Activated naive CD8-positive, alpha-beta T cell (primary cell): ENCODE results near the gene NKX2-3.

Experiments
- H3K27ac Mint-ChIP-seq: one replicate; pipeline ENCODE4 v1.8.0; 2021; ENCODE audit warnings: mixed read lengths
- H3K27me3 Mint-ChIP-seq: one replicate; pipeline ENCODE4 v1.8.0; 2021; ENCODE audit warnings: mixed read lengths
- H3K36me3 Mint-ChIP-seq: one replicate; pipeline ENCODE4 v1.8.0; 2021; ENCODE audit warnings: mixed read lengths
- H3K4me1 Mint-ChIP-seq: one replicate; pipeline ENCODE4 v1.8.0; 2021; ENCODE audit warnings: low read depth, mixed read lengths
- H3K4me3 Mint-ChIP-seq: one replicate; pipeline ENCODE4 v1.8.0; 2021; ENCODE audit warnings: mild to moderate bottlenecking, mixed read lengths
- H3K9me3 Mint-ChIP-seq: one replicate; pipeline ENCODE4 v1.8.0; 2021; ENCODE audit warnings: low read depth, mixed read lengths

NKX2-3 gene

DNA sequence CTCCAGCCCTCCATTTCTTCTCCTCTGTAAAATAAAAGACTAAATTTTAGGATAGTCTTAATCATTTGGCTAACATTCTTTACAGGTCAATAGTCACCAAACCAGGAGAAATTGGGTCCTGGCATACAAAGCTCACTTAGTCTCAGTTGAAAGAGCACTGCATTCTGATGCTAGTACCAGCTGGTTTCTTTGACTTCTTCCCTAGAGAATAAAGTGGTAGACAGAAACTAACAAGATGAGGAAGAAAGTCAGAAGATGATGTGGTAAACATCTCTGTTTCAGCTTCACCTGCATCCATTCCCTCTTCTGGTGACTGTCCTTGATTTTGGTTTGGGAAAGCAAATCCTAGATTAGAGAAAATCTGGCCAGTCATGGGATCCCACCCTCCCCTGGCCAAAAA lies 37.2 kb downstream of the NKX2-3 start:
- H3K36me3 Mint-ChIP-seq = peaks cover 3% of the 10 kb centered on the region
- H3K4me3 Mint-ChIP-seq = no peak overlapping the region
- H3K27ac Mint-ChIP-seq = no peak overlapping the region

DNA sequence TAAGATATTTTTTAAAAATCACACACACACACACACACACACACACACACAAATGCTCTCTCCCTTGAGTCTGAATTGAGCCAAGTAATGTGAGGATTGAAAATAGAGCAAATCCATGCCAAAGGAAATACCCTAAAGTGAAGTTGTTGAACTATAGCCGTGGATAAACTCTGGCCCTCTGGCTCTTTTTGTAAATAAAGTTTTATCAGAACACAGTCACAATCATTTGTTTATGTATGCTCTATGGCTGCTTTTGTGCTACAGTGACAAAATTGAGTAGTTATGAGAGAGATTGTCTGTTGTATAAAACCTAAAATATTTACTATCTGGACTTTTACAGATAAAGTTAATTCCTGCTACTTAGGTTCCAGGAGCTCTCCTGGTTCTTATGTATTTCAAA lies 39.1 kb downstream of the NKX2-3 start:
- Mint-ChIP-seq H3K9me3 (no peaks in the 10 kb centered on the region), H3K4me1 (no peaks in the 10 kb centered on the region), H3K4me3 (no peak overlapping the region), H3K36me3 (peaks cover 3% of the 10 kb centered on the region), H3K27ac (no peak overlapping the region), H3K27me3 (peaks cover 6% of the 10 kb centered on the region)

More for the DNA sequence above, 37.2 kb downstream of the NKX2-3 start:
- Mint-ChIP-seq H3K9me3 (no peaks in the 10 kb centered on the region), H3K4me1 (no peaks in the 10 kb centered on the region), H3K27me3 (peaks cover 12% of the 10 kb centered on the region)

DNA sequence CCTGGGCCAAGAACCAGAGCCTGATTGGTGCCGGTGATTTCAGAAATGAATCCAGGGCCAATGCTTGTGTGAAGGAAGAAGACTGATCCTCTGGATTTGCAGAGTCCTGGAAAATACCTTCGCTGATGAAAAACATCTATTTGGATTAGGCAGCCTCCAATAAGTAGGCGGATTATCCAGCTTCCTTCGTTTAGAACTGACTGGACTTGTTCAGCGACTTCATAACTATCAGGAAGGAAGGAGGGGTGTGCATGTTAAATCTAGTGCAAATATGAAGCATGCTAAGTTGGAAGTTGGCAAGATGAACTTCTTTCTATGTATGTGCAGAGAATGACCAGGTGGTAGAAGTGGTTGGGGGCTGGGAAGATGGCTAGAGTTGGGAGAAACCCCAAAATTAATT lies 41.0 kb downstream of the NKX2-3 start:
- Mint-ChIP-seq H3K9me3 (no peaks in the 10 kb centered on the region), H3K27ac (no peak overlapping the region), H3K27me3 (peaks cover 3% of the 10 kb centered on the region), H3K4me3 (no peak overlapping the region), H3K4me1 (no peaks in the 10 kb centered on the region), H3K36me3 (peaks cover 3% of the 10 kb centered on the region)

DNA sequence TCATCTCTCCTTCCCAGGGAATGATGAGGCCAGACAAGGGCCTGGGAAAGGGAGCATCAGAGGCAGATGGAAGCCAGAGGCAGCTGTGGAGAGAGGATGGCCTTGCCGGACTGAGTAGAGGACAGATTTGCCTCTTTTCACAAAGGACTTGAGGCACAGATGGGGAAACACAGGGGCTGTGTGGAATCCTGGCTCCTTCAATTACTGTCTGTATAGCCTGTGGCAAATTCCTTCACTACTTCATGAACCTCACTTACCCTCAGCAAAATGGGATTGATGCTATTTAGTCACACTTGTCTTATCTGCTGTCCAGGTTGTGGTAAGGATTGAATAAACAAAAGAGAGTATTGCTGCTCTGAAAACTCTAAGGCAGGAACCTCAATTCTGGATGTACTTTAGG lies 47.2 kb downstream of the NKX2-3 start:
- Mint-ChIP-seq H3K9me3 (no peaks in the 10 kb centered on the region), H3K27ac (no peak overlapping the region), H3K27me3 (no peaks in the 10 kb centered on the region), H3K4me3 (no peak overlapping the region), H3K36me3 (no peaks in the 10 kb centered on the region), H3K4me1 (no peaks in the 10 kb centered on the region)

DNA sequence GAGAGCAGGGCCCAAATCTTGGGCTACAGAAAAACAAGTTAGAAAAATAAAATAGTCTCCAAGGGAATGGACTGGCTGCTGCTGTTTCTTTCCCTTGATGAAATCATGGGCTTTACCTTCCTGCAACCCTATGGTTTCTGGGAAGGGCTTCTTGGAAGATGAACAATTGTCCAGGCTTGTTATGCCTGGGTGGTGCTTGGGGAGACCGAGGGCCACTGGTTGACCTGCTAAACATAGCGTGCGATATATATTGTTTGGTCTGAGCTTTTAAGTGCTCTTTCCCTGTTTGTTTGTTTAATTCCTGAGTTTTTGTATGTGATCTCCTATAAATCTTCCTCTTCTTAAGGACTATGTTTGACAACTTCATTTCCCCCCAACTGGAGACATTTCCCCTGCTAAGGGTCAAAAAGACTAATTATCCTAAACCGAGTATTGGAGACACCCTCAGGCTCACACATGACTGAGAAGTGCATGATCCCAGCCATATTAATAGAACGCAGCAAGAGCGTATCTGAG lies 49.6 kb downstream of the NKX2-3 start:
- Mint-ChIP-seq H3K4me1 (no peaks in the 10 kb centered on the region), H3K27me3 (no peaks in the 10 kb centered on the region), H3K27ac (no peak overlapping the region), H3K4me3 (no peak overlapping the region), H3K36me3 (no peaks in the 10 kb centered on the region), H3K9me3 (no peaks in the 10 kb centered on the region)

DNA sequence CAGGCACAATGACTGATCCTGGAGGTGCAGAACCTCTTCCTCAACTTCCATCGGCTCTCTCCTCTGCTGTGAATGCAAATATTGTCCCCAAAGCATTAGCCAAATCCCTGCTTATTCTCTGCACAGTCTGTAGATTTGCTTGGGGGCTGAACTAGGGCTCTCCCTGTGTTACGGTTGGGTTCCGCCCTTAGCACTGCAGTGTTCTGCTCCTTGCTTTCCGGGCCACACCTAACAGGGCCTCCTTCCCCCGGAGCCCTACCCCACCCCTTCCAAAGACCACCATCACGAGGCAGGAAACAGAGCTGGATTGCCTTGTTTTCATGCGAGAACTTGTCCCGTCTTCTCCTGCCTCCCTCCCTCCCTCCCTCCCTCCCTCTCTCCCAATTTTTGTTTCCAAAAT lies 50.9 kb downstream of the NKX2-3 start:
- Mint-ChIP-seq H3K36me3 (no peaks in the 10 kb centered on the region), H3K4me3 (no peak overlapping the region), H3K27me3 (no peaks in the 10 kb centered on the region), H3K9me3 (no peaks in the 10 kb centered on the region), H3K27ac (no peak overlapping the region), H3K4me1 (no peaks in the 10 kb centered on the region)
